Activated naive CD8-positive, alpha-beta T cell treated with anti-CD3 and anti-CD28 coated beads for 36 hours (primary cell): Measurements from ENCODE around the gene NCAPG. TPM values are rescaled to one million over a fixed set of nuclear protein-coding genes. Genes with fewer than 3 reads are reported as not detected.

Experiments
- DNase-seq: peaks from one replicate; pipeline ENCODE4 v3.0.0; 2021
- H3K27ac Mint-ChIP-seq: one replicate; pipeline ENCODE4 v1.8.0; 2022; ENCODE audit warnings: mild to moderate bottlenecking, moderate library complexity, mixed read lengths
- H3K27me3 Mint-ChIP-seq: one replicate; pipeline ENCODE4 v1.8.0; 2022; ENCODE audit warnings: mild to moderate bottlenecking, mixed read lengths
- H3K36me3 Mint-ChIP-seq: one replicate; pipeline ENCODE4 v1.8.0; 2021; ENCODE audit warnings: mild to moderate bottlenecking, mixed read lengths
- H3K4me1 Mint-ChIP-seq: one replicate; pipeline ENCODE4 v1.8.0; 2021; ENCODE audit warnings: mixed read lengths
- H3K4me3 Mint-ChIP-seq: one replicate; pipeline ENCODE4 v1.8.0; 2022; ENCODE audit warnings: mild to moderate bottlenecking, moderate library complexity, mixed read lengths
- H3K9me3 Mint-ChIP-seq: one replicate; pipeline ENCODE4 v1.8.0; 2022; ENCODE audit warnings: mixed read lengths
- total RNA-seq, 2 experiments: library from RNA; stranded (reverse); gene quantifications; one replicate each; pipeline ENCODE4 v1.2.3, GENCODE V29; 2021

Gene NCAPG, protein sequence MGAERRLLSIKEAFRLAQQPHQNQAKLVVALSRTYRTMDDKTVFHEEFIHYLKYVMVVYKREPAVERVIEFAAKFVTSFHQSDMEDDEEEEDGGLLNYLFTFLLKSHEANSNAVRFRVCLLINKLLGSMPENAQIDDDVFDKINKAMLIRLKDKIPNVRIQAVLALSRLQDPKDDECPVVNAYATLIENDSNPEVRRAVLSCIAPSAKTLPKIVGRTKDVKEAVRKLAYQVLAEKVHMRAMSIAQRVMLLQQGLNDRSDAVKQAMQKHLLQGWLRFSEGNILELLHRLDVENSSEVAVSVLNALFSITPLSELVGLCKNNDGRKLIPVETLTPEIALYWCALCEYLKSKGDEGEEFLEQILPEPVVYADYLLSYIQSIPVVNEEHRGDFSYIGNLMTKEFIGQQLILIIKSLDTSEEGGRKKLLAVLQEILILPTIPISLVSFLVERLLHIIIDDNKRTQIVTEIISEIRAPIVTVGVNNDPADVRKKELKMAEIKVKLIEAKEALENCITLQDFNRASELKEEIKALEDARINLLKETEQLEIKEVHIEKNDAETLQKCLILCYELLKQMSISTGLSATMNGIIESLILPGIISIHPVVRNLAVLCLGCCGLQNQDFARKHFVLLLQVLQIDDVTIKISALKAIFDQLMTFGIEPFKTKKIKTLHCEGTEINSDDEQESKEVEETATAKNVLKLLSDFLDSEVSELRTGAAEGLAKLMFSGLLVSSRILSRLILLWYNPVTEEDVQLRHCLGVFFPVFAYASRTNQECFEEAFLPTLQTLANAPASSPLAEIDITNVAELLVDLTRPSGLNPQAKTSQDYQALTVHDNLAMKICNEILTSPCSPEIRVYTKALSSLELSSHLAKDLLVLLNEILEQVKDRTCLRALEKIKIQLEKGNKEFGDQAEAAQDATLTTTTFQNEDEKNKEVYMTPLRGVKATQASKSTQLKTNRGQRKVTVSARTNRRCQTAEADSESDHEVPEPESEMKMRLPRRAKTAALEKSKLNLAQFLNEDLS
- 10 to 100 TPM; 68.7 to 69.0 TPM for total RNA-seq

DNA sequence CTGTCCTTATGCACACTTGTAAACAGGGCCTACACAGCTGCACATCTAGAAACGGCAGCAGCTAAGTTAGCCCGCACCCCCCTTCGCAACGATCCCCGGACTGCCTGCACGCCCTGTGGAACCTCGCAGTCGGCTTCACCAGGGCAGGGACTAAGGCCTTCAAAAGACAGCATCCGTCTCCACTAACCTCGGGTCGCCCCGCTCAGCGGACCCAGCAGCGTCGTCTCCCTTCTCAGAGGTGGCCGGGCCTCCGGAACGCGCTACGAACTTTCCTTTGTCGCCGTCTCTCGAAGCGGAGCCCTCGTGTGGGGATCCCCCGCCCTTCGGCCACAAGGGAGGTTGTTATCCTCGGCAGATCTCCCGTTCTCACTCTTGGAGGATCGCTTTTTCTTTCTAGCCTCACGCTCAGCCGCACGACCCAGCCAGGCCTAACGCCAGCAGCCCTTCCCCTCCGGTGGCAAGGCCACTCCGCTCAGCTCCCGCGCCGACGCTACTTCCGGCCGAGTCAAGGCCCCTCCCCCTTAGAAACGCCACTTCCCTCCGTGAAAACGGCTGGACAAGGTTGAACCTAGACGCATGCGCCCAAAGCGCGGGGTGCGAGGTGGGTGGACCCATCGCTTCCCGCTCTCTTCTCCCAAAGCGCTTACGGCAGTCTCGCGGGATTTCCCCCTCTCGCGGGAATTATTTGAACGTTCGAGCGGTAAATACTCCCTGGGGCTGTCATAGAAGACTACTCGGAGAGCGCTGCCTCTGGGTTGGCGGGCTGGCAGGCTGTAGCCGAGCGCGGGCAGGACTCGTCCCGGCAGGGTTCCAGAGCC lies at the start of gene NCAPG, which contains the start of gene DCAF16:
Gene NCAPG (plus strand): TSS at position 720 of the 818 bp plus-strand sequence. CDS start 99 bp downstream, outside the sequence.
Gene DCAF16 (minus strand): TSS at position 498 of the 818 bp plus-strand sequence. CDS start 6,616 bp downstream, outside the sequence.
- no peaks in the 10 kb centered on the region for H3K27me3 Mint-ChIP-seq
- H3K27ac Mint-ChIP-seq = peak within 1 kb of the TSS; percentile 98
- peak within 1 kb of the TSS; percentile 97 for H3K4me3 Mint-ChIP-seq
- DNase-seq = peak; percentile 98
- H3K36me3 Mint-ChIP-seq = peaks cover 46% of the 10 kb centered on the region
- no peaks in the 10 kb centered on the region for H3K9me3 Mint-ChIP-seq
- H3K4me1 Mint-ChIP-seq = peaks cover 37% of the 10 kb centered on the region

DNA sequence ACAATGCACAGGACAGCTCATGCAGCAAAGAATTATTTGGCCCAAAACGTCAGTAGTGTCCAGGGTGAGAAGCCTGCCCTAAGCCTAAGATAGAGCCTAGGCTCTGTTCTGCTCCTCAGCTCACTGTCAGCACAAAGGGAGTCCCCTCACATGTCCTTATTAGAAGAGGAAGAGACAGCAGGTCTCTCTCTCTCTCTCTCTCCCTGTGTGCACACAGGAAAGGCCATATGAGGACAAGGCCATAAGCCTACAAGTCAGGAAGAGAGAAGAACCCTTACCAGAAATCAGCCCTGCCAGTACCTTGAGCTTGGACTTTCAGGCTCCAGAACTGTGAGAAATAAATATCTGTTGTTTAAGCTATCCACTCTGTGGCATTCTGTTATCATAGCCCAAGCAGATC lies 49.7 kb upstream of the NCAPG start:
- no peak for DNase-seq
- Mint-ChIP-seq H3K36me3 (no peaks in the 10 kb centered on the region), H3K4me1 (peaks cover 6% of the 10 kb centered on the region), H3K27me3 (no peaks in the 10 kb centered on the region), H3K9me3 (no peaks in the 10 kb centered on the region), H3K4me3 (no peak overlapping the region), H3K27ac (no peak overlapping the region)

DNA sequence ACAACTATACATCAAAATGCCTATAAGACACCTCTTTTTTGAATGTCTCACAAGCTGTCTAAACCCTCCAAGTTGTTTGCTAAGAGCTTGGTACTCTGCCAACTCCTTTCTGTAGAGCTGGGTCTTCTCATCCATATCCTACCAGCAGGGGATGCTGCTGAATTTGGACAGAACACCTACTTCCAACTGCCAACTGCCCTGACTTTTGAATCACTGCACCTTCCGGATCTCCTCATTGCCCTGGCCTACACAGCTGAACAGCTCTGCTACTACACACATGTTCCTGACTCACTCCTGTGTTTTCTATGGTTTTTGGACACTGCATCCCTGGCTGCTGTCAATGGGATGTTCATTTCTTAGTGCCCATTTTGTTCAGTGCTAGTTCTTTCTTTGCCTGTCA lies 48.1 kb upstream of the NCAPG start:
- Mint-ChIP-seq H3K9me3 (no peaks in the 10 kb centered on the region), H3K27ac (no peak overlapping the region), H3K27me3 (no peaks in the 10 kb centered on the region), H3K4me3 (no peak overlapping the region), H3K36me3 (no peaks in the 10 kb centered on the region), H3K4me1 (peaks cover 6% of the 10 kb centered on the region)
- no peak for DNase-seq

DNA sequence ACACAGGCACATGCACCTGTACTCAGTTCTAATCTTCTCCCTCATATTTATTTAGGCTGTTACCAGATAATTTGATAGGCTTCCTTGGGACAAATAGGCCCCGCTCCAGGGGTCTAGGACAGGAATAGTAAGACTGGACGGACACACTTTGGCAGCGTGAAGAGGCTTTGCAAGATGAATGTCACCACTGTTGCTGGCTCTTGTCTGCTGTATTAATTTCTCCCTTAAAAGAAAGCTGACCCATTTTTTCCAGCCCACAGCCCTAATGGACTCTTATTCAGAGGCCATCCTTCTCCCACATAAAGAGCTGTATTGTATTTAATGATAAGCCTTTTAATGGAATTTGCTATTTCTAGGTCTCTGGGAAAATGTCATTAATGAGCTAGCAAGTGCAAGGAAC lies 47.4 kb upstream of the NCAPG start:
- DNase-seq = no peak
- no peaks in the 10 kb centered on the region for H3K27me3 Mint-ChIP-seq
- H3K4me1 Mint-ChIP-seq = peaks cover 6% of the 10 kb centered on the region
- no peak overlapping the region for H3K27ac Mint-ChIP-seq
- H3K9me3 Mint-ChIP-seq = no peaks in the 10 kb centered on the region
- no peaks in the 10 kb centered on the region for H3K36me3 Mint-ChIP-seq
- H3K4me3 Mint-ChIP-seq = no peak overlapping the region

DNA sequence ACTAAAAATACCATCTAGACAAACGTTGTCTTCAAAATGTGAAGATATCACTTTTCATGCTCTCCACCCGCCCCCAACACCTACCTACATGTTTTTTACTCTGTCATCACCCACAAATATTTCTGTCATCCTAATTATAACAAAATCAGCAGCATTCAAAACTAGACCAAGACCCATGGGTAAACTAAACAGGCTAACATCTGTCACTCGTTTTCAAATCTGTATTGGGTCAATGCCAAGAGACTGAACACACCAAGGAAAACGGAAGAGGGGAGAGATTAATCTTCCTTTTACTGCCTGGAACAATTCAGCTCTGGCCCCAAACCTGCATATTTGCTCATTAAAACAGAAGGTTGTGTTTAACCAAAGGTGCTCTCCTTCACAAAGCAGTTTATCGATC lies 46.8 kb upstream of the NCAPG start:
- H3K4me1 Mint-ChIP-seq = peaks cover 6% of the 10 kb centered on the region
- no peaks in the 10 kb centered on the region for H3K27me3 Mint-ChIP-seq
- H3K9me3 Mint-ChIP-seq = no peaks in the 10 kb centered on the region
- no peaks in the 10 kb centered on the region for H3K36me3 Mint-ChIP-seq
- no peak overlapping the region for H3K27ac Mint-ChIP-seq
- no peak overlapping the region for H3K4me3 Mint-ChIP-seq
- no peak for DNase-seq

DNA sequence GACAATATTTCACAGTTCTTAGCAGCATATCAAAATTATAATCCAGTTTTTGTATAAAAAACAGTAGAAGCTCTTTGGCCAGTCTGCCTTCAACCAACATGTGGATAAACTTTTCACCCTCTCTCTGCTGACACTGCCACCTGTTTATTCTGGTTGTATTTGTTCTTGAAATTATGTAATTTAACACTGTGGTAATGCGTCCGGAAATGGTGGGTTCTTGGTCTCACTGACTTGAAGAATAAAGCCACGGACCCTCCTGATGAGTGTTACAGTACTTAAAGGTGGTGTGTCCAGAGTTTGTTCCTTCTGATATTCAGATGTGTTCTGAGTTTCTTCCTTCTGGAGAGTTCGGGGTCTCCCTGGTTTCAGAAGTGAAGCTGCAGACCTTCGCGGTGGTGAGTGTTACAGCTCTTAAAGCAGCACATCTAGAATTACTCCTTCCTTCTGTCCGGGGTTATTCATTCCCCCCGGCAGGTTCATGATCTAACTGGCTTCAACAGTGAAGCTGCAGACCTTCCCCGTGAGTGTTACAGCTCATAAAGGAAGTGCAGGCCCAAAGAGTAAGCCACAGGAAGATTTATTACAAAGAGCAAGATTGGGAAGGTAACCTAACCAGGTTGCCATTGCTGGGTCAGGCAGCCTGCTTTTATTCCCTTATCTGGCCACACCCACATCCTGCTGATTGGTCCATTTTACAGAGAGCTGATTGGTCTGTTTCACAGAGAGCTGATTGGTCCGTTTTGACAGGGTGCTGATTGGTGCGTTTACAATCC lies 45.1 kb upstream of the NCAPG start:
- no peak overlapping the region for H3K4me3 Mint-ChIP-seq
- H3K27me3 Mint-ChIP-seq = no peaks in the 10 kb centered on the region
- H3K36me3 Mint-ChIP-seq = no peaks in the 10 kb centered on the region
- no peak for DNase-seq
- peaks cover 6% of the 10 kb centered on the region for H3K4me1 Mint-ChIP-seq
- no peak overlapping the region for H3K27ac Mint-ChIP-seq
- H3K9me3 Mint-ChIP-seq = no peaks in the 10 kb centered on the region

DNA sequence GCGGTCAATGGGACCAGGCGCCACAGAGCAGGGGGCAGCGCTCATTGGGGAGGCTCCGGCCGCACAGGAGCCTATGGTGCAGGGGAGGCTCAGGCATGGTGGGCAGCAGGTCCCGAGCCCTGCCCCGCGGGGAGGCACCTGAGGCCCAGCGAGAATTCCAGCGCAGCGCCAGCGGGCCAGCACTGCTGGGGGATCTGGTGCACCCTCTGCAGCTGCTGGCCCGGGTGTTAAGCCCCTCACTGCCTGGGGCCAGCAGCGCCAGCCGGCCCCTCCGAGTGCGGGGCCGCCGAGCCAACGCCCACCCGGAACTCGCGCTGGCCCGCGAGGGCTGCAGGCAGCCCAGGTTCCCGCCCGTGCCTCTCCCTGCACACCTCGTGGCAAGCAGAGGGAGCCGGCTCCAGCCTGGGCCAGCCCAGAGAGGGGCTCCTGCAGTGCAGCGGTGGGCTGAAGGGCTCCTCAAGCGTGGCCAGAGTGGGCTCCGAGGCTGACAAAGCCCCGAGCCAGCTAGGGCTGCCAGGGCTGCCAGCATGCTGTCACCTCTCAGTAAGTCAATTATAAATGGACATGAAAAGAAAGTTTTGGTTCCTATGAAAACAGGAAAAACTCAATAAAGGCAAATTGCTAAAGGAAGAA lies 43.8 kb upstream of the NCAPG start:
- H3K36me3 Mint-ChIP-seq = no peaks in the 10 kb centered on the region
- H3K4me1 Mint-ChIP-seq = peaks cover 6% of the 10 kb centered on the region
- no peak for DNase-seq
- no peaks in the 10 kb centered on the region for H3K27me3 Mint-ChIP-seq
- H3K9me3 Mint-ChIP-seq = no peaks in the 10 kb centered on the region
- H3K27ac Mint-ChIP-seq = no peak overlapping the region
- no peak overlapping the region for H3K4me3 Mint-ChIP-seq

DNA sequence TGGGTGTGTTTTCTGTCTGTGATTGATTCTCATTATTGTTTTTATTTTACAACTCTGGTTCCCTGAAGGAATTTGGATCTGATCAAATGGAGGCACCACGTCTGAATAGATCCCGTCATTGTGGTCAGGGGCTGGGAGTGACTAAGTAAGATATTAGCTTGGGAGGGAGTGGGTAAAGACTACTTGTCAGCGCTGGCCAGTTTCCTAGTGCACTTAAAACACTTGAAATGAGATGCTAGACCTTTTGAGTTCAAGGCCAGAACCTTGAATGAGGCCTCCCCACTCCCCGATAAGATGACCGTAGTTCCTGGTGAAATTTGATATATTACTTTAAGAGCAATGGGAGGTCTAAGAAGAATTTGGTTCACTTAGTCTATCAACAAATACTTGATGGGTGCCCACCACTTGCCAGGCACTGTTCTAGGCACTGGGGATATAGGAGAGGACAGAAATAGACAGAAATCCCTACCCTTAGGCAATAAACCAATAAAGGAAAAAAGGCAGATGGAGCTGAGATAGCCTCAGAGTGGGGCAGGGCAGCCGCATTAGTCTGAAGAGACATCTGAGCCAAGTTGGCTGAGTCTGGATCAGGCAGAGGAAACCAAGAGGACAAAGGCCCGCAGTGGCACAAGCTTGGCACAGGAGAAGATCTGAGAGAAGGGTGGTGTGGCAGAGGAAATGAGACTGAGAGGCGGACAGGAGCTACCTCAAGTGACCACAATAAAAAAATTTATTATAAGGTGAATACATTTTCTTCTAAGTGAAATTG lies 41.2 kb upstream of the NCAPG start:
- no peaks in the 10 kb centered on the region for H3K27me3 Mint-ChIP-seq
- no peak for DNase-seq
- no peak overlapping the region for H3K27ac Mint-ChIP-seq
- no peaks in the 10 kb centered on the region for H3K9me3 Mint-ChIP-seq
- H3K36me3 Mint-ChIP-seq = no peaks in the 10 kb centered on the region
- peaks cover 6% of the 10 kb centered on the region for H3K4me1 Mint-ChIP-seq
- H3K4me3 Mint-ChIP-seq = no peak overlapping the region

DNA sequence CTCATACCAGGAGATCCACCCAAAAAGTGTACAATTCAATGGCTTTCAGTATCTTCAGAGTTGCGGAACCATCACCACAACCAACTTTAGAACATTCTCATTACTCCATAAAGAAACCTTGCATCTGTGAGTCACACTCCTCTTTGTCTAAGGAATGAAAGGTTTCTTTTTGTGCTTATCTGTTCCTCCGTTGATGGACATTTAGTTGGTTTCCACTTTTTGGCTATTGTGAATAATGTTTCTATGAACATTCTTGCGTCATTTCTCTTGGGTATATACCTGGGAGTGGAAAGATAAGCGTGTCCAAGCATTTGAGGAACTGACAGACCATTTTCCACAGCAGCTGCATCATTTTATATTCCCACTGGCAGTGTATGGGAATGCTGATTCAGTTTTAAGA lies 39.9 kb upstream of the NCAPG start:
- Mint-ChIP-seq H3K4me3 (no peak overlapping the region), H3K36me3 (no peaks in the 10 kb centered on the region), H3K4me1 (peaks cover under 1% of the 10 kb centered on the region), H3K9me3 (no peaks in the 10 kb centered on the region), H3K27me3 (peaks cover 5% of the 10 kb centered on the region), H3K27ac (no peak overlapping the region)
- no peak for DNase-seq

DNA sequence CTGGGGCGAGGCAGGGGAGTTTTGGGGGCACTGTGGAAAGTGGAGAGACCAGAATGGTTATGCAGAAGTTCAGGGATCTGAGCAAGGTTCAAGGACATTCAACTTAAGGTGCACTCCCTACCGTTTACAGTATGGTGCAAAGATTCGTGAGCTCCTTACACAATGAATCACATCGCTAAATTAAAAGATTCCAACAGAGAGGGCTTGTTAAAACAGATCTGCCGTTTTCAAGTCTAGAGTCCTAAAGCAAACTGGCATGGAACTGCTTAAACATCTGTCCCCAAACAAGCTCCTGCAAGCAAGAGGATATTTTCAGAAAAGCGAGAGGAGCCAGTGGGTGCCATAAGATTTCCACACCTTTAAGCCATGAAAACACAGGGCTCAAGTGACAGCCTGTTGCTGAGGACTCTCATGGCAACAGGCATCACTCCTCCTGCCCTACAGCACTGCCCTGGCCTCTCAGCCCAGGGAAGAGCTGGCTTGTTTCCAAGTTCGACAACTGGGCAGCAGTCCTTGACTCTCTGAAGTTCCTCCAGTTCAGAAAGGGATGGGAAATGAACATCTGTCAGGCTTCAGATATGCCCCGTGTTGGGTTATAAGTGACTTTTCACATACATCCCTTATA lies 39.4 kb upstream of the NCAPG start:
- H3K4me3 Mint-ChIP-seq = no peak overlapping the region
- H3K27me3 Mint-ChIP-seq = peaks cover 6% of the 10 kb centered on the region
- H3K4me1 Mint-ChIP-seq = no peaks in the 10 kb centered on the region
- H3K27ac Mint-ChIP-seq = no peak overlapping the region
- H3K36me3 Mint-ChIP-seq = no peaks in the 10 kb centered on the region
- no peak for DNase-seq
- no peaks in the 10 kb centered on the region for H3K9me3 Mint-ChIP-seq

DNA sequence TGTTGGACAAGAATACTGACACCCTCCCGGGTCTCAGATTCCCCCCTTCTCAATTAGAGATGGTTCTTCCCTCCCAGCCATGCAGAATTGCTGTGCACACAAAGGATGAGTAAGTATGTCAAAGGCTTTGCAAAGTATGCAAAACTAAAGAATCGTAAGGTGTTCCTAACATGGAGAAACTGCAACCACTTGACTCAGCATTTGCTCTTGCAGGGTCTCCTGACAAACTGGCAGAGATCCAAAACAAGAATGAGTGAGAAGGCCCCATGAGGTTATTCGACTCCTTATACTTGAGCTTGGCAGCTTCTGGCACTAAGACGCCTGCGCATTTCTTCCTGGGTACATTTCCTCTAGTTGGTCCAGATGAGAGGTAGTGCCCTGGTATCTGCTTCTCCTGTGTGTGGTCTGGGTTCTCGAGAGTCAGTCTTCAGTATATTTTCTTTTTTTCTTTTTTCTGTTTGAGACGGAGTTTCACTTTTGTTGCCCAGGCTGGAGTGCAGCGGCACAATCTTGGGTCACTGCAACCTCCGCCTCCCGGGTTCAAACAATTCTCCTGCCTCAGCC lies 37.6 kb upstream of the NCAPG start:
- Mint-ChIP-seq H3K4me1 (no peaks in the 10 kb centered on the region), H3K9me3 (no peaks in the 10 kb centered on the region), H3K27me3 (peaks cover 15% of the 10 kb centered on the region), H3K4me3 (no peak overlapping the region), H3K36me3 (no peaks in the 10 kb centered on the region), H3K27ac (no peak overlapping the region)
- no peak for DNase-seq

DNA sequence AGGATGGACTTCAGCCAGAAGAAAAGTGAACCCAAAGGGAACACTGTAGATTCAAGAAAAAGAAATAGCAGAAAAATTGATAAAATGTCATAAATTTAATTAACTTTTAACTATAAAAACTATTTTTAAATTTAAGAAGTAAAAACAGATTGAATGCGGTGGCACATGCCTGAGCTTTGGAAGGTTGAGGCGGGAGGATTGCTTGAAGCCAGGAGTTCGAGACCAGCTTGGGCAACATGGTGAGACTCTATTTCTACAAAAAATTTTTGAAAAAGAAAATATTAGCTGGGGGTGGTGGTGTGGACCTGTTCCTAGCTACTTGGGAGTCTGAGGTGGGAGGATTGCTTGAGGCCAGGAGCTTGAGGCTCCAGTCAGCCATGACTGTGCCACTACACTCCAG lies 32.3 kb upstream of the NCAPG start:
- Mint-ChIP-seq H3K4me1 (peaks cover 13% of the 10 kb centered on the region), H3K27ac (no peak overlapping the region), H3K27me3 (peaks cover 57% of the 10 kb centered on the region), H3K9me3 (no peaks in the 10 kb centered on the region), H3K4me3 (no peak overlapping the region), H3K36me3 (peaks cover 7% of the 10 kb centered on the region)
- no peak for DNase-seq
